ENCODE data around the gene ZC2HC1C. TPM values are rescaled to one million over a fixed set of nuclear protein-coding genes. Genes with fewer than 3 reads are reported as not detected.

Gene ZC2HC1C
- total and polyA plus RNA-seq, 9 of the 15 experiments (the other 6 are each of a cell fraction or from before 2014, with no cell fraction given), result 6.3 to 9.2 (median 7.7) TPM

DNA sequence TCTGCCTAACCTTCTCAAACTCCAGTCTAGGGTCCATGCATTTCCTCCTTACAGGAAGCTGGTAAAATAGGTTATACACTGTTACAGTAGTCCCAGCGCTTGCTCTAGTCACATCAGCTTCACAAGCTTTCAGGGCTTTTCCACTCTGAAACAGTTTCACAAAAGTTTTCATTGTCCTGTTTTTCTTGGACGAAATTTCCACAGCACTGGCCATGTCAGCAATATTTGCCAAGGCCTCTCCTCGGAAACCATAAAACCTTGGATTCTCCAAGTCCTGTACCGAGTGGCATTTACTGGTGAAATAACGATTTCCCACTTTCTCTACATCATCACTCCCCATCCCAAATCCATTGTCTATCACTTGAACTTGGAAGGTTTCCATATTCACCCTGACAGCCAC, 20.3 kb upstream of the ZC2HC1C start:
- DNase-seq (ENCODE audit: extremely low read depth in 1 of 4, low spot score in 3 of 4), result no peak
- CTCF ChIA-PET (ENCODE audit: low intra/inter-chr PET ratio), result no interaction called here
- Histone ChIP-seq H3K27me3 (ENCODE audit: control insufficient read depth in 2 of 2, insufficient read depth in 2 of 2, low read length in 2 of 2) (no peaks in the 10 kb centered on the region), H3K9me3 (replicated peaks; ENCODE audit: control insufficient read depth, insufficient read depth, low read depth, low read length) (no peaks in the 10 kb centered on the region), H3K9me1 (ENCODE audit: control insufficient read depth, insufficient read depth, low read length) (no peaks in the 10 kb centered on the region), H3K4me3 (no peak overlapping the region), H3K4me2 (ENCODE audit: insufficient read depth, low read length) (no peak overlapping the region), H2AFZ (ENCODE audit: low read depth, low read length) (no peak overlapping the region), H3K79me2 (ENCODE audit: control insufficient read depth, insufficient read depth, low read length) (peaks cover 30% of the 10 kb centered on the region), H4K20me1 (replicated peaks; ENCODE audit: control insufficient read depth, insufficient read depth, low read length) (no peaks in the 10 kb centered on the region), H3K36me3 (ENCODE audit: control insufficient read depth, insufficient read depth, low read length) (peaks cover 10% of the 10 kb centered on the region; the same call in 2 of the 3 replicates), H3K9ac (ENCODE audit: insufficient read depth in 1 of 2, low read depth in 2 of 2, low read length in 2 of 2) (no peak overlapping the region), H3K27ac (ENCODE audit: extremely low read depth, low read depth, low read length) (no peak overlapping the region), H3K4me1 (replicated peaks in 1 of 2; ENCODE audit: control insufficient read depth in 2 of 2, insufficient read depth in 2 of 2, low read length in 2 of 2) (peaks cover 9 to 11% of the 10 kb centered on the region in 2 experiments; a peak in 4 of 5 replicates)
- in situ Hi-C loops (cut with MboI), result no loop called here
- WGBS (ENCODE audit: insufficient coverage, low coverage, missing lambda C conversion rate), result 87% methylated on average over 5 of the region's 5 CpGs
- ATAC-seq, result no peak
- intact Hi-C loops (cut with micrococcal nuclease), result no loop called here
- TF ChIP-seq NFIC (IDR thresholded peaks at IDR 0.05) (no peak), ARHGAP35 (IDR thresholded peaks at IDR 0.05; ENCODE audit: partially characterized antibody) (no peak), FOXA1 (IDR thresholded peaks at IDR 0.05; ENCODE audit: borderline replicate concordance) (no peak), ZNF77 (CRISPR knock-in tag; IDR thresholded peaks at IDR 0.05) (no peak), RFX5 (IDR thresholded peaks at IDR 0.05; ENCODE audit: low read depth, low read length) (no peak), ZSCAN29 (IDR thresholded peaks at IDR 0.05) (no peak), MEIS2 (IDR thresholded peaks at IDR 0.05; ENCODE audit: partially characterized antibody) (no peak), SREBF1 (IDR thresholded peaks at IDR 0.05; ENCODE audit: borderline replicate concordance, low read depth, low read length) (no peak), HEY1 (CRISPR knock-in tag; IDR thresholded peaks at IDR 0.05; ENCODE audit: borderline replicate concordance) (no peak), ZBTB17 (CRISPR knock-in tag; IDR thresholded peaks at IDR 0.05) (no peak), FUS (optimal IDR thresholded peaks at IDR 0.05; ENCODE audit: low read depth, low read length) (no peak), CBX3 (IDR thresholded peaks at IDR 0.05; ENCODE audit: borderline replicate concordance in 1 of 2, low read length in 2 of 2) (no peak), NR3C1 (CRISPR knock-in tag; IDR thresholded peaks at IDR 0.05) (no peak), TGIF2 (CRISPR knock-in tag; IDR thresholded peaks at IDR 0.05) (no peak), MCM5 (IDR thresholded peaks at IDR 0.05; ENCODE audit: low read depth) (no peak)
- TF ChIP-seq, protein P1, sequence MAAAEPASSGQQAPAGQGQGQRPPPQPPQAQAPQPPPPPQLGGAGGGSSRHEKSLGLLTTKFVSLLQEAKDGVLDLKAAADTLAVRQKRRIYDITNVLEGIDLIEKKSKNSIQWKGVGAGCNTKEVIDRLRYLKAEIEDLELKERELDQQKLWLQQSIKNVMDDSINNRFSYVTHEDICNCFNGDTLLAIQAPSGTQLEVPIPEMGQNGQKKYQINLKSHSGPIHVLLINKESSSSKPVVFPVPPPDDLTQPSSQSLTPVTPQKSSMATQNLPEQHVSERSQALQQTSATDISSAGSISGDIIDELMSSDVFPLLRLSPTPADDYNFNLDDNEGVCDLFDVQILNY (CRISPR knock-in tag; IDR thresholded peaks at IDR 0.05), result no peak
- TF ChIP-seq, protein P2, sequence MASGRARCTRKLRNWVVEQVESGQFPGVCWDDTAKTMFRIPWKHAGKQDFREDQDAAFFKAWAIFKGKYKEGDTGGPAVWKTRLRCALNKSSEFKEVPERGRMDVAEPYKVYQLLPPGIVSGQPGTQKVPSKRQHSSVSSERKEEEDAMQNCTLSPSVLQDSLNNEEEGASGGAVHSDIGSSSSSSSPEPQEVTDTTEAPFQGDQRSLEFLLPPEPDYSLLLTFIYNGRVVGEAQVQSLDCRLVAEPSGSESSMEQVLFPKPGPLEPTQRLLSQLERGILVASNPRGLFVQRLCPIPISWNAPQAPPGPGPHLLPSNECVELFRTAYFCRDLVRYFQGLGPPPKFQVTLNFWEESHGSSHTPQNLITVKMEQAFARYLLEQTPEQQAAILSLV (tag; IDR thresholded peaks at IDR 0.05), result no peak
- TF ChIP-seq, protein P3, sequence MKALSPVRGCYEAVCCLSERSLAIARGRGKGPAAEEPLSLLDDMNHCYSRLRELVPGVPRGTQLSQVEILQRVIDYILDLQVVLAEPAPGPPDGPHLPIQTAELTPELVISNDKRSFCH (CRISPR knock-in tag; IDR thresholded peaks at IDR 0.05), result no peak
- TF ChIP-seq, protein P3 (tag; IDR thresholded peaks at IDR 0.05), result no peak
- TF ChIP-seq, protein P4, sequence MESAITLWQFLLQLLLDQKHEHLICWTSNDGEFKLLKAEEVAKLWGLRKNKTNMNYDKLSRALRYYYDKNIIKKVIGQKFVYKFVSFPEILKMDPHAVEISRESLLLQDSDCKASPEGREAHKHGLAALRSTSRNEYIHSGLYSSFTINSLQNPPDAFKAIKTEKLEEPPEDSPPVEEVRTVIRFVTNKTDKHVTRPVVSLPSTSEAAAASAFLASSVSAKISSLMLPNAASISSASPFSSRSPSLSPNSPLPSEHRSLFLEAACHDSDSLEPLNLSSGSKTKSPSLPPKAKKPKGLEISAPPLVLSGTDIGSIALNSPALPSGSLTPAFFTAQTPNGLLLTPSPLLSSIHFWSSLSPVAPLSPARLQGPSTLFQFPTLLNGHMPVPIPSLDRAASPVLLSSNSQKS (CRISPR knock-in tag; IDR thresholded peaks at IDR 0.05), result no peak
- FAIRE-seq, result no peak
- POLR2A ChIA-PET, result interaction anchor here (1.1 to 1.4 kb wide), 3 partner anchors 15 to 80 kb away, joined by 3 to 4 read pairs (median 4); partner anchors contain the start of genes ACYP1 and ZC2HC1C
- BruUV-seq (replicated peaks), result no TSS peak

Measured in K562 (cell line).